Stimulated activated memory B cell treated with anti-CD40 and anti-IgM and Interleukin-4, amounts not matched to agents 10 μg/mL and 1 μg/mL and 100 μg/mL, for 72 hours (primary cell): ENCODE data around the gene AGPAT2.
"Not testable (repeated sequence)": the region's sequence is repeated elsewhere in the genome, so short reads cannot be mapped to it uniquely, and the experiment has no call there.

Source experiments
- ATAC-seq: fragments of 150-1000 bp; cut with Tn5 transposase; 2 replicates; pipeline ENCODE4 v1.10.0; 2021
- H3K27ac Mint-ChIP-seq: one replicate; pipeline ENCODE4 v1.8.0; 2022; ENCODE audit warnings: mild to moderate bottlenecking, mixed read lengths
- H3K27me3 Mint-ChIP-seq: one replicate; pipeline ENCODE4 v1.8.0; 2022; ENCODE audit warnings: mixed read lengths
- H3K36me3 Mint-ChIP-seq: one replicate; pipeline ENCODE4 v1.8.0; 2022; ENCODE audit warnings: mixed read lengths
- H3K4me1 Mint-ChIP-seq: one replicate; pipeline ENCODE4 v1.8.0; 2022; ENCODE audit warnings: mixed read lengths
- H3K4me3 Mint-ChIP-seq: one replicate; pipeline ENCODE4 v1.8.0; 2022; ENCODE audit warnings: mild to moderate bottlenecking, moderate library complexity, mixed read lengths
- H3K9me3 Mint-ChIP-seq: one replicate; pipeline ENCODE4 v1.8.0; 2022; ENCODE audit warnings: mixed read lengths

The AGPAT2 gene

DNA sequence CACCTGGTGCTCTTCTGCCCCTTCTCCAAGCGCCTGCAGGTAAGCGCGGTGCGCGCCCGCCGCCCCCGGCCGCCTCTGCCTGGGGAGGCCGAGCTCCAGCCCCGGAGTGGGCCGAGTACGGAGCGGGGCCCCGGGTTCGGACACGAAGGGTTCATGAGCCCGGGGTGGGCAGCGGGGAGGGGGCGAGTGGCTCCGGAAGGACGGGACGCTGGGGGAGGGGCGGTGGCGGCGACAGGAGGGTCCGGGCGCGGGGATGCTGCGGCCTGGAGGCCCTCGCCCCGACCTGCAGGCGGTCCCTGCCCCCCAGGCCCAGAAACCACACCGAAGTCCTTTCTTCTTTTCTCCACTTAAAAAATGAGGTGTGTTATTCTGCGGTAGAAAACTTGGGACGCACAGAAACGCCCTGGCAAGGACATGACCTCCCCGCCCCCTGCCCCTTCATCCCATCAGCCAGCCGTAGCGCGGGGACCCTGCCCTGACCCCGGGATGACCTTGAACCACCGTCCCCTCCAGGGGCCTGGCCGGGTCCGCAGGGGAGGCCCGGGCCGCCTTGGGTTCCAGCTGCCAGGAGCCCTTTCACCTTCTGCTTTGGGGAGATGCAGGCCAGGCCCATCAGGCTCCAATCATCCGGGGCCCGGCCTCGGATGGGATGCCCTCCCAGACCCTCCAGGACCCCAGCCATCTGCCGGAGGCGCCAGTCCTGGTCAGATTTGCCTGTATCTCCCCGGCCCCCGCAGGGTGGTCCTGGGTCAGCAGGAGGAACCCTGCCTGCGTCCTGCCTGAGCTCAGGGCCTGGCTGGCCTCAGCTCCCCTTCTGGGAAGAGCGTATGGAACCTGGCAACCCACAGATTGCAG is 25.7 kb upstream of the AGPAT2 start:
- H3K27me3 Mint-ChIP-seq: peaks cover 64% of the 10 kb centered on the region
- peak overlapping the region; percentile 36 for H3K4me3 Mint-ChIP-seq
- H3K27ac Mint-ChIP-seq: no peak overlapping the region
- H3K4me1 Mint-ChIP-seq: peaks cover 24% of the 10 kb centered on the region
- H3K9me3 Mint-ChIP-seq: no peaks in the 10 kb centered on the region
- ATAC-seq: no peak
- H3K36me3 Mint-ChIP-seq: no peaks in the 10 kb centered on the region

DNA sequence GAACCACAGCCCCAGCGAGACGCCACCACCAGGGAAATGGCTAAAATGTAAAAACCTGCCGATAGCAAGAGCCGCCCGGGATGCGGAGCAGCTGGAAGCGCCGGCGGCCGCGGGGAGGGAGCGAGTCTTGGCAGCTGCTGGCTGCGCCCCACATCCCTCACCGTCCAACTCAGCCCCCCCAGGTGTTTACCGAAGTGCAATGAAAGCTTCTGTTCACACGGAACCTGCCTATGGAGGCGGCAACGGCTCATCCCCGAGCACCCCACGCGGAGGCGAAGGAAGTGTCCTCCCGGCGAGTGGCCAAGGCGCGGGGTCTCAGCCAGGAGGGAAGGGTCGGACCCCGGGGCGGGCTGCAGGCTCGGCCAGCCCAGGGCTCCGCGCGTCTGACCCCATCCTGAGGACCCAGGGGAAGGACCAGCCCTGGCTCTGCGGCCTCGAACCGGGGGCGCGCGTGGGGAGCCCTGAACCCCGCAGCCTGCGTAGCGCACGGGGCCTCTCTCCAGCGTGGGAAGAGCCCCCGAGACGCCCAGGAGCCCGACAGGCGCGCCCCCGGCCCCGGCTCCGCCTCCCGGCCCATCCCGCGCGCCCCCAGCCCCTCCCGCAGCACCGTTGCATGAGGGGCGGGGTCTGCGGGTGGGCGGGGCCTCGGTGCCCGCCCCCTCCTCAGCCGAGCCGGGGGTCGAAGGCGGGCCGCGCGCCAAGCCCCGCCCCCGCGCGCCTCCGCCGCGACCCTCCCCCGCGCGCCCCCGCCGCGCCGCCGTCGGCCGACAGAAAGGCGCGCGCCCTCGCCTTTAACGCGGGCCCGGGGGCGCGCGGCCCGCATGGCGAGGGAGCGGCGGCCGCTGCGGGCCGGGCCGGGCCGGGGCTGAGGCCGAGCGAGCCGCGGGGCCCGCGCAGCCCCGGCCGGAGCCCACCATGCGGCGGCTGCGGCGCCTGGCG is 24.8 kb upstream of the AGPAT2 start, which contains the start of gene DIPK1B:
Gene DIPK1B, plus strand, starts transcription at position 822 of the 939 bp plus-strand sequence. Its CDS starts 94 bp downstream, at position 916.
- no peak for ATAC-seq
- no peak within 1 kb of the TSS for H3K27ac Mint-ChIP-seq
- H3K27me3 Mint-ChIP-seq: peaks cover 64% of the 10 kb centered on the region
- H3K36me3 Mint-ChIP-seq: no peaks in the 10 kb centered on the region
- H3K9me3 Mint-ChIP-seq: no peaks in the 10 kb centered on the region
- H3K4me3 Mint-ChIP-seq: peak within 1 kb of the TSS; percentile 57
- peaks cover 24% of the 10 kb centered on the region for H3K4me1 Mint-ChIP-seq

DNA sequence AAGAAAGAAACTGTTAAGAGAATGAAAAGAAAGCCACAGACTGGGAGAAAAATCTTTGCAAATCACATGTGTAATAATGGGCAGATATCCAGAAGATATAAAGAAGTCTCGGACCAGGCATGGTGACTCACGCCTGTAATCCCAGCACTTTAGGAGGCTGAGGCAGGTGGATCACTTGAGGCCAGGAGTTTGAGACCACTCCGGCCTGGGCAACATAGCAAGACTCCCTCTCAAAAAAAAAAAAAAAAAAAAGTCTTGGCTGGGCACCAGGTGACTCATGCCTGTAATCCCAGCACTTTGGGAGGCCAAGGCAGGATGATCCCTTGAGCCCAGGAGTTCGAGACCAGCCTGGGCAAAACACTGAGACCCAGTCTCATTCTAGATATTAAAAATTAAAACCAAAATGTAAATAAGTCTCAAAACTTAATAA is 24.0 kb upstream of the AGPAT2 start:
- ATAC-seq, H3K9me3 Mint-ChIP-seq: not testable (repeated sequence)
- H3K4me1 Mint-ChIP-seq: peaks cover 24% of the 10 kb centered on the region

DNA sequence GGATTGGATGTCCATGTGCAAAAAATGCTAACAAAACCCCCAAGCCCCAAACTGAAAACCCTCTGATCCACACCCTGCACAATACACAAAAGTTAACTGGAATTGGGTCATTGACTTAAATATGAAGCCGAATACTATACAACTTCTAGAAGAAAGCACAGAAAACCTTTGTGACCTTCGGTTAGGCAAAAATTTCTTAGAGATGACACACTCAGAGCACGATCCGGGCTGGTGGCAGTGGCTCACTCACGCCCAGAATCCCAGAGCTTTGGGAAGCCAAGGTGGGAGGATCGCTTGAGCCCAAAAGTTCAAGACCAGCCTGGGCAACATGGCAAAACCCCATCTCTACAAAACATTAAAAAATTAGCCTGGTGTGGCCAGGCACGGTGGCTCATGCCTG is 23.3 kb upstream of the AGPAT2 start:
- Mint-ChIP-seq H3K9me3 (no peaks in the 10 kb centered on the region), H3K4me3 (no peak overlapping the region), H3K27me3 (peaks cover 50% of the 10 kb centered on the region), H3K4me1 (peaks cover 24% of the 10 kb centered on the region), H3K36me3 (no peaks in the 10 kb centered on the region), H3K27ac (no peak overlapping the region)
- no peak for ATAC-seq

More for the DNA sequence above, 24.0 kb upstream of the AGPAT2 start:
- H3K4me3 Mint-ChIP-seq: peak overlapping the region; percentile 52
- not testable (repeated sequence) for H3K27ac Mint-ChIP-seq, H3K36me3 Mint-ChIP-seq
- H3K27me3 Mint-ChIP-seq: peaks cover 57% of the 10 kb centered on the region

DNA sequence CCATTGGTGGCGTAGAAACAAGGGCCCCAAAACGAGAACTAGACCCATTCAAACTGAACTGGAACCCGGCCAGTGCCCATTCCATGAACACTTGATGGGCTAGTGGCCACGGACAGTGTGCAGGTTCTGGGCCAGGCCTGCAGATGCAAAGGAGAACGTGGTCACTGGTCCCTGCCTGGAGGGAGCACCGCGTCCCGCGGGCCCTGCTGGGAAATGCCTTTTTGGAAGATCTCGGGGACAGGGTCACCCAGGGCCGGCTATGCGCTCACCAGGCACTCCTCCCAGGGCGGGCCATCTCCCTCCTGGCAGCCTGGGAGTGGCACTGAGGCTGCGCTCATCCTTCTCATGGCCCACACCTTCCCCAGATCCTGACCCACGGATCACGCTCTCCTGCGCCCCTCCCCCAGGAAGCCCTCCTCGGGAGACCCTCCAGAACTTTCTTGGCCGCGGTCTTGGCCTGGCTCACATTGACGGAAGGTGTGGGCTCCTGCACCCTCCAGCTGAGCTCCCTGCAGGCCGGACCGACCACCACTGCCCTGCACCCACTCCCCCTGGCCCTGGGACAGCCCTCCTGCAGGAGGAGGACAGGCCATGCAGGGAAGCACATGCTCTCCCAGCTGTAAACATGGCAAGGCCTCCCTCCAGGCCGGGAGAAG is 22.3 kb upstream of the AGPAT2 start:
- H3K4me1 Mint-ChIP-seq: peaks cover 21% of the 10 kb centered on the region
- H3K27me3 Mint-ChIP-seq: peaks cover 44% of the 10 kb centered on the region
- no peak overlapping the region for H3K4me3 Mint-ChIP-seq
- ATAC-seq: no peak
- H3K9me3 Mint-ChIP-seq: no peaks in the 10 kb centered on the region
- H3K27ac Mint-ChIP-seq: no peak overlapping the region
- no peaks in the 10 kb centered on the region for H3K36me3 Mint-ChIP-seq

DNA sequence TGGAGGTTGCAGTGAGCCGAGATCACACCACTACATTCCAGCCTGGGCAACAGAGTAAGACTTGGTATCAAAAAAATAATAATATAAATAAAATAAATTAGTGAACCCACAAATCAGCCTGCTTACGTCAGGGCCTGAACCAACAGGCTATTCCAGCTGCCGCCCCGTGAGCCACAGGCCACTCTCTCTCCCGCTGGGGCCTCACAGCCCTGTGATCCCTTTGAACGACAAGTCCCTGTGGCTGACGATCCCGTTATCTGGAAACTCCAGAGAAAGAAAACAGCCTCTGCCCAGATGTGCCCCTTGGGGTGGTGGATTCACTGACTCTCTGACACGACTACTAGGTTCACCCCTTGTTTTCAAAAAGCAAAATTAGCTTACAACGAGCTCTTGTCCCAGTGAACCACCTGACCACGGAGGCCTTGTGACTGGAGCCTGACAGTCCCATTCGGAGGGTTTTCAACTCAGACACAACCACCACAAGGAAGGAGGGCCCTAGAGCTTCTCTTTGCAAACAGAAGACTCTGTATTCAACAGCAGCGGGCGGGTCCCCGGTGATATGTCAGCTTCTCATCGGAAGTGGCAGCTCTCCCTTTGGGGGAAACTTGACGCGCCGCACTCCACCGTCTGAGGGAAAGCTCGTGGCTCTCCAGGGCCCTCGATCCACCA is 20.7 kb upstream of the AGPAT2 start:
- no peak for ATAC-seq
- Mint-ChIP-seq H3K27me3 (peaks cover 28% of the 10 kb centered on the region), H3K27ac (no peak overlapping the region), H3K4me1 (peaks cover 12% of the 10 kb centered on the region), H3K9me3 (no peaks in the 10 kb centered on the region), H3K36me3 (no peaks in the 10 kb centered on the region), H3K4me3 (no peak overlapping the region)

DNA sequence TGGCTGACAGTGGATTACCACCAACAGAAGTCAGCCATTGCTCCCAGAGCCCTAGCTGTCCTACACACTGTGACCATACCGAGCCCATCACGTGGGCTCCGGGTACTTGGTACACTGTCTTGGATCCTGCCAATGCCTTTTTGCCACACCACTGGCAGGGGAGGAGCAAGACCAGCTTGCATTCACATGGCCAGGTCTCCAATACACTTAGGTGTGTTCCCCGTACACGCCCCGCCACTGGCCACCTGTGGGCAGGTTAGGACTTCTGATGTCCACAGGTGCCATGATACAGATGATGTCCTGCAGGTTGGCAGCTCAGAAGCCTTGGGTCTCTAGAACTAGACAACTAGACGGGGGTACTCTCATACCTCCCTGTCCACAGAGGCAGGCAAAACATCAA is 19.8 kb upstream of the AGPAT2 start:
- Mint-ChIP-seq H3K27ac (no peak overlapping the region), H3K9me3 (no peaks in the 10 kb centered on the region), H3K36me3 (no peaks in the 10 kb centered on the region), H3K27me3 (peaks cover 28% of the 10 kb centered on the region), H3K4me3 (no peak overlapping the region), H3K4me1 (peaks cover 16% of the 10 kb centered on the region)
- no peak for ATAC-seq

DNA sequence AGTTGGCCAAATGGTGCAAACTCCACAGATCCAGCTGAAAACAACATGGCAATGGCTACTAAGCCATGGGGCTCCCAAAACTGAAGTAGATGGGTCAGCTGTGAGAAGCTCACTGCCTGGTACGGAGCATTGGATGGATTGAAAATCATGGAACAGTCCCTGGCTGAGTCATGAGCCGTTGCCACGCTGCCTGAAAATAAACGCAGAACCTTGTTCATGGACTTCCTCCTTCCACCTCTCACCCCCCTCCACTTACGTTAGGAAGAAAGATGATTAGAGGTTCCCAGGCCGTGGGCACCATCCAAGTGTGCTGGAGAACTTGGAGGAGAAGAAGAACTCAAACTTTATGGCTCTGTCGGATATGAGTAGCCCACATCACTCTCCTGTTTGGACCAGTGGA is 18.3 kb upstream of the AGPAT2 start:
- ATAC-seq: no peak
- Mint-ChIP-seq H3K27me3 (peaks cover 22% of the 10 kb centered on the region), H3K9me3 (no peaks in the 10 kb centered on the region), H3K4me3 (no peak overlapping the region), H3K36me3 (no peaks in the 10 kb centered on the region), H3K27ac (no peak overlapping the region), H3K4me1 (peaks cover 25% of the 10 kb centered on the region)

DNA sequence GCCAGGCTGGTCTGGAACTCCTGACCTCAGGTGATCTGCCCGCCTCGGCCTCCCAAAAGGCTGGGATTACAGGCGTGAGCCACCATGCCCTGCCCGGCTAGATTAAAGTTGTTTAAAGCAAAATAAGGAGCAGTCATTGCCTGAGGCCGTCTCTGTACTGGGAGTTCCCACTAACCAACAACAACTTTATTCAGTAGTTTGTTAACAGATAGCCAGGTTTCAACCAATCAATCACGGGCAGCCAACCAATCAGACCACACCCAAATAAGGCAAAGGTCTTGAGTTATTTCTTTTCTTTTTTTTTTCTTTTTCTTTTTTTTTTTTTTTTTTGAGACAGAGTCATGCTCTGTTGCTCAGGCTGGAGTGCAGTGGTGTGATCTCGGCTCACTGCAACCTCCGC is 17.5 kb upstream of the AGPAT2 start:
- not testable (repeated sequence) for H3K36me3 Mint-ChIP-seq, H3K4me3 Mint-ChIP-seq, H3K27ac Mint-ChIP-seq, ATAC-seq, H3K9me3 Mint-ChIP-seq
- peaks cover 31% of the 10 kb centered on the region for H3K4me1 Mint-ChIP-seq
- H3K27me3 Mint-ChIP-seq: peaks cover 21% of the 10 kb centered on the region

DNA sequence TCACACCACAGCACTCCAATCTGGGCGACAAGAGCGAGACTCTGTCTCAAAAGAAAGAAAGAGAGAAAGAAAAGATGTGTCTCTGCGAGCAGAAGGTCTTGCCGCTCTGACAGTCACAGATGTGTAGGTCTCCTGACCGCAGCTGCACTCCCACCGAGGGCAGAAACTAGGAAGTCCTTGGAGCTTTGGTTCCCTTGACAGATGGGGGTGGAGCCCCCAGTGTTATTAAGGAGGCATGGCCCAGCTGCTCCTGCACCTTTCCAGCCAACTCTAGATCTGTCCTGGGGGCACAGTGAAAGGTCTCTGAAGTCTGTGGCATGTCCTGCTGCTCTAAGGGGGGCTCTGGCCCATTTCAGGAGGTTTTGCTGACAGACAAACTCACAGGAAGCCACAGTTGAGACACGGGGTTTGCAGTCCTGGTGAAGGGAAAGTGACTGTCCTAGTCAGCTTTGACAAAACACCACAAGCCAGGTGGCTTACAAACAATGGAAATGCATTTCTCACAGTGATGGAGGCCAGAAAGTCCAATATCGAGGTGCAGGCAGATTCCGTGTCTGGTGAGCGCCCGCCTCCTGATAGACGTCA is 16.1 kb upstream of the AGPAT2 start:
- no peaks in the 10 kb centered on the region for H3K36me3 Mint-ChIP-seq
- no peaks in the 10 kb centered on the region for H3K9me3 Mint-ChIP-seq
- peaks cover 23% of the 10 kb centered on the region for H3K27me3 Mint-ChIP-seq
- H3K27ac Mint-ChIP-seq: no peak overlapping the region
- peaks cover 31% of the 10 kb centered on the region for H3K4me1 Mint-ChIP-seq
- H3K4me3 Mint-ChIP-seq: no peak overlapping the region
- no peak for ATAC-seq

DNA sequence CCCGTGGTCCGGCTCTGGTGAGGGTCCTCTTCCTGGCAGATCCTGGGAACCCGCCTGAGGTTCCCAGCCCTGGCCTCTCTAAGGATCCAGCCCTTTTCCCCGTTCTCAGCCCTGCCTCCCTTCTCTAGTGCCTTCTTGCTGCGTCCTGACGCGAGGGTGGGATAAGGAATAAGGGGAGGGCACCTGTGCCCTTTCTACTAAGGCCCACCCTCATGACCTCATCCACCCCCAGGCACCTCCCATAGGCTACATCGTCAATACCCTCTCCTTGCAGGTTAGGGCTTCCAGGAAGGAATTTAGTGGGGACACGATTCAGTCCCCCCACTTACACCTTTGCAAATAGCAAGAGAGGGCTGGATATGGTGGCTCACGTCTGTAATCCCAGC is 14.4 kb upstream of the AGPAT2 start:
- H3K27ac Mint-ChIP-seq: peak overlapping the region; percentile 93
- H3K4me1 Mint-ChIP-seq: peaks cover 40% of the 10 kb centered on the region
- no peaks in the 10 kb centered on the region for H3K36me3 Mint-ChIP-seq
- peaks cover 40% of the 10 kb centered on the region for H3K27me3 Mint-ChIP-seq
- no peak for ATAC-seq
- H3K4me3 Mint-ChIP-seq: peak overlapping the region; percentile 73
- H3K9me3 Mint-ChIP-seq: no peaks in the 10 kb centered on the region

DNA sequence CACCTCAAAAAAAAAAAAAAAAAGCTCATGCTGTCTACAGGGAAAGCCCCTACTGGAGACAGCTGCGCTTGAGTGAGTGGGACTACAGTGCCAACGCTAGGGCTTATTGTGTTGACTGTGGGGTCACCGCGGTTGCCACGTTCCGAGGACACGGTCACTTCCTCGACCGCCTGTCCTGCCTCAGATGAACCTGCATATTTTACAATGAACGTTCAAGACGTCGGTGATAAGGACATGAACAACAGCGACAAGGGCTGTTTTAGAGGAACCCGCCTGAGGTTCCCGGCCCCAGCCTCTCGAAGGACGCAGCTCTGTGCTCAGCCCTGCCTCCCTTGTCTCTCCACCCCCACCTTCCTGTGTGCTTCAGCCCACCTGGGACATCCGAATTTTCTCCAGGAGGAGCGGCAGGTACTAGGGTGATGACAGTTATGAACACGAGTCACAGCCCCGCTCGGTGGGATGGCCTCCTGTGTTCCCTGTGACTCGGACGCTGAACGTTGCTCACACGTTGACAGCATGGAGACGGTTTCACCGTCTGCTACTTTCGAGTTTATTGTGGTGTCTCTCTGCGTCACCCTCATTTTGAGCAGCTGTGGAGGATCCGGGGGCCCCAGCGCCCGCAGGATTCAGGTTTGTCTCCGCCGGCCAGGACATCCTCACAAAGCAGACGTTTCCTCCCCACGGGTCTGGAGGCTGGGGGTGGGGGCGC is 13.9 kb upstream of the AGPAT2 start:
- Mint-ChIP-seq H3K36me3 (no peaks in the 10 kb centered on the region), H3K9me3 (no peaks in the 10 kb centered on the region), H3K27ac (peak overlapping the region; percentile 93), H3K4me3 (peak overlapping the region; percentile 73), H3K4me1 (peaks cover 40% of the 10 kb centered on the region), H3K27me3 (peaks cover 46% of the 10 kb centered on the region)
- ATAC-seq: peak; percentile 89

DNA sequence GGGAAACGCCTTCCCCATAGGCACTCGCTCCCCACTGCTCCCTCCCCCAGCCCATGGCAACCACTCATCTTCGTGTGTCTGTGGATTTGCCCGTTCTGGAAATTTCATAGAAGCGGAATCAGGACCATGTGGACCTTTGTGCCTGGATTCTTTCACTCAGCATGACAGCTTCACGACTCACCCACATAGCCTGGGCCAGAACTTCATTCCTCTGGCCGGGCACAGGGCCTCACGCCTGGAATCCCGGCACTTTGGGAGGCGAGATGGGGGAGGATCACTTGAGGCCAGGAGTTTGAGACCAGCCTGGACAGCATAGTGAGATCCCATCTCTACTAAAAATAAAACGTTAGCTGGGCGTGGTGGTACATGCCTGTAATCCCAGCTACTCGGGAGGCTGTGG is 13.0 kb upstream of the AGPAT2 start:
- Mint-ChIP-seq H3K4me3 (no peak overlapping the region), H3K4me1 (peaks cover 40% of the 10 kb centered on the region), H3K36me3 (no peaks in the 10 kb centered on the region), H3K27ac (peak overlapping the region; percentile 93), H3K9me3 (no peaks in the 10 kb centered on the region), H3K27me3 (peaks cover 54% of the 10 kb centered on the region)
- ATAC-seq: no peak
